Umbilical cord (tissue), 2 donors: ENCODE results near the gene PLXDC1. TPM values are rescaled to one million over a fixed set of nuclear protein-coding genes. Genes with fewer than 3 reads are reported as not detected.
"Not testable (repeated sequence)": the region's sequence is repeated elsewhere in the genome, so short reads cannot be mapped to it uniquely, and the experiment has no call there.

Source experiments
- DNase-seq: peaks from one replicate; pipeline ENCODE4 v3.0.0-alpha.2; 2015; ENCODE audit warnings: low spot score
- total RNA-seq: library from RNA; depleted of rRNA; stranded (reverse); fragments of >200 nt; gene quantifications from one replicate; pipeline ENCODE4 v1.2.3, GENCODE V29; 2014; ENCODE audit warnings: low replicate concordance; ENCODE audit not compliant: insufficient read depth

Gene PLXDC1
- total RNA-seq, 1 donor from 2014 or later: 9.9 TPM

DNA sequence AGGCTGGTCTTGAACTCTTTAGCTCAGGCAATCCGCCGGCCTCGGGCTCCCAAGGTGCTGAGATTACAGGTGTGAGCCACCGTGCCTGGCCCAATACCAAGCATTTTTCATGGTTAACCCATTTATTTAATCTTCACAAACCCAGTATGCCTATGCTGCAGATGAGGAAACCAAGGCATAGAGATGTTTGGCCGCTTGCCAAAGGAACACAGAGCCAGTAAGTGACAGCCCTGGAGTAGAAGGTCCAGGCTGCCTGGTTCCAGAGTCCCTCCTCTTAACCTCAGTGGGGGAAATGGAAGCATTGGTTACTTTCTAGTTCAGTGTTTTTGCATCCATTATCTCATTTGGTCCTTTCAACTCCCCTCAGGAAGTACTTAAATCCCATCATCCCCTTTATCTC is 29.9 kb upstream of the PLXDC1 start:
- DNase-seq: no peak

DNA sequence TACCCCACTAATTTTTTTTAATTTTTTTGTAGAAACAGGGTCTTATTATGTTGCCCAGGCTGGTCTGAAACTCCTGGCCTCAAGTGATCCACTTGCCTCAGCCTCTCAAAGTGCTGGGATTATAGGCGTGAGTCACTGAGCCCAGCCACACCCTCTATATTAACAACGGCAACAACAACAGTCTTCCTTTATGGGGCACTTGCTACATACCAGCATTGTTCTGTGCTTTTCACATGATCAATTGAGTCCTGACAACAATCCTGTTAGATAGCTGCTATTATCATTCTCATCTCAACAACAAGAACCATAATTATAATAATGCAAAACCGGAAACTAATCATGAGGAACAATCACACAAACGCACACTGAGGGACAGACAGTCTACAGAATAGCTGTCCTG is 27.1 kb upstream of the PLXDC1 start:
- DNase-seq: no peak

DNA sequence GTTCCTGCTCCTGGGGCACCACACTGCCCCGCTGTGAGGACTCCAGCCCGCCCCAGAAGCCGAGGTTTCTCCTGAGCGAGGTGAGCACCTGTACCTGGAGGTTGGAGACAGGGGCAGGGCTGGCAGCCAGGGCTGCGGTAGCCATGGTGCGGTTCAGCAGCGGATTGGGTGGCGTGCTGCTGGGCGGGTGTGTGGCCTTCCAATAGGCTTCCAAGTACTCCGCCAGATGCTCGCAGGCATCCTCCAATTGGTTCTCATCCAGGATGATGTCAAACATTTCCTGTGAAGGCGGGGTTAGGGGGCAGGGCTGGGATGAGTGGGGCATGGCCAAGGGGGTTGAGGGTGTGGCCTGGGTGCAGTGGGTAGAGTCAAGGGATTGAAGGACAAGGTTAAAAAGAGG is 25.8 kb upstream of the PLXDC1 start:
- DNase-seq: peak; percentile 45

DNA sequence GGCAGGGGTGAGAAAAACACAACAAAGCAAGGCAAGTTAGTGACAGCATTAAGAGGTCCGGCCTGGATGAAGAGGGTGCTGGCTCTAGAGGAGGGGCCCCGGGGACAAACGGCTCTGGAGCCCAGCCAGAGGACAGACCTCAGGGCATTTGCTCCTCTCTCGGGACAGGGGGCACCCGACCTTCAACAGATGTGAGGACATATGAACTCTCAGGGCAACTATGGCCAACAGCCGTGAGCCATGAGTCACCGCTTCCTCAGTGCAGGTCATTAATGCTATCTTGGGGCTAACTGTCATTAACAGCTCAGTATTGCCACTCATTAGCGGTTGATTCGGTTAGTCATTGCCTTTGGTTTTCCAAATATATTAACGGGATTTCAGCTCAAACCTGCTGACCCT is 24.3 kb upstream of the PLXDC1 start:
- DNase-seq: no peak

DNA sequence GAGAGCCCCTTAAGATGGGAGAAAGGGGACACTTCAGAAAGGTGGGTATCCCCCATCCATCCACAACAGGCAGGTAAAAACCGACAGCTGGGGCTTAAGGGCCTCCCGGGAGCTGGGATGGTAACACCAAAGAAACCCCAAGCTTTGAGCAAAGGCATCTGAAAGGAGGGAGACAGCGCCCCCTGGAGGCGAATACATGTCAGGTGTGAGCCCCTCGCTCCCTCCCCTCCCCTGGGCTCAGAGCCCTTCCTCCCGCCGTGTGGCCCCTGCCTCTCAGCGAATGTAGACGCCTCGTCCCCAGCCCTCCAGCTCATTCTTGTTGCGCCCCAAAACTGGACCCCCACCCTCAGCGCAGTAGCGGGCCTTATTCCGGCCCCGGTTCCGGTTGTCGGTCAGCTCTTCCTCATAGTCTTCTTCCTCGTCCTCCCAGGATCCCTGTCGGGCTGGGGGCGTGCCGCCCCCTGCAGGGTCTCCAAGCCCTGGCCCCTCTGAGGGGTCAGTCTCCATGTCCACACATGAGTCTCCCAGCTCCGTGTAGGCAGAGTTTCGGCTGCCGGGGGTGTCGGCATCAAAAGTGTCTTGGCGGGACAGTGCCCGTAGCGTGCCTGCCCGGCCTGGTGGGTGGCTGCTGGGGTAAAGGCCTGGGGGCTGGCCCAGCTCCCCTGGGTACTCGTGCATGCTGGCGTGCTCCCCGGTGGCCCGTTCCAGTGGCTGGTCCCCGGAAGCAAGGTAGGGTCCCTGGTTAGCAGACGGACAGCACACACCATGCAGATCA is 23.7 kb upstream of the PLXDC1 start:
- DNase-seq: peak; percentile 71

DNA sequence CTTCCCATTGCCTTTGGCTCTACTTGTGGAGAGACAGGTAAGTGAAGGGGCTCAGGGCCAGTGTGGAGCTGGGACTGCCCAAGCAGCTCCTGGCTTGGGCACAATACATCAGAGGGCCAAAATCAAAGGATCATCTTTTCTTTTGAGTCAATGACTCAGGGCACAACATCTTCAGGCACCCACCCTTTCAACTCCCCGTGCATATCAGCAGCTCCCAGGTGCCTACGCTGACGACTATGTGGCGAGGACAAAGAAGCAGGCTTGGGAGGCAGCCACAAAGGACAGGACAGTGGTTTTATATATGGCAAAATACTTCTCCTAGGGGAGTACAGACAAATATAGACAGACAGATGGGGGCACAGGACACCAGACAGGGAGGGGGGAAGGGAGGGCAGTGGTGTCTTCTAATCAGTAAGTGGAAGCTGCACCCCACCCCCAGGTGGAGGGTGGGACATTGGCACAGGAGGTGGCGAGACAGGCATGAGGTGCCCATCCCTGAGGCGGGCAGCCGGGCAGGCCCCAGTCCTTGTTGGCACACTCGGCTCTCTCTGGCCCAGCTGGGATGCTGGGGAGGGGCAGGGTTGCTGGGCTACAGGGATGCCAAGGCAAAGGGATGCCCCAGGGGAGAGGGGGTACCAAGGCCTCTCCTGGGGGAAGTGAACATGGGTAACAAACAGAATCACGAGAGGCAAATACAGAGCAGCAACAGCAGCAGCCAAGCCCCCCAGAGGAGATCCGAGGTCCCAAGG is 22.3 kb upstream of the PLXDC1 start:
- DNase-seq: no peak

DNA sequence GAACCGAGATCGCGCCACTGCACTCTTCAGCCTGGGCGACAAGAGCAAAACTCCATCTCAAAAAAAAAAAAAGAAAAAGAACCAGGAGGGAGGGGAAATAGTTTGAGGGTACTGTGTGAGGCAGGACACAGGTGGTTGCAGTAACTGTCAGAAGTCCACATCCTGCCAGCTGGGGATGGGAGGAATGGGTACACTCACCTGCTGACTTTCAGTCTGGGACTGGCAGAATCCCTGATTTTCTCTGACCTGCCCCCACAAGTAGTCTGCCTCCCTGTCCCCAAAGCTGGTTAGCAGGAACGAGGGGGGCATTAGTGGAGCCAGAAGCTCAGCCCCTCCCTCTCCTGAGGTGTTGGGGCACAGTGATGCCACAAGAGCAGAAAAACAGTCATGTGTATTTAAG is 21.6 kb upstream of the PLXDC1 start:
- DNase-seq: no peak

DNA sequence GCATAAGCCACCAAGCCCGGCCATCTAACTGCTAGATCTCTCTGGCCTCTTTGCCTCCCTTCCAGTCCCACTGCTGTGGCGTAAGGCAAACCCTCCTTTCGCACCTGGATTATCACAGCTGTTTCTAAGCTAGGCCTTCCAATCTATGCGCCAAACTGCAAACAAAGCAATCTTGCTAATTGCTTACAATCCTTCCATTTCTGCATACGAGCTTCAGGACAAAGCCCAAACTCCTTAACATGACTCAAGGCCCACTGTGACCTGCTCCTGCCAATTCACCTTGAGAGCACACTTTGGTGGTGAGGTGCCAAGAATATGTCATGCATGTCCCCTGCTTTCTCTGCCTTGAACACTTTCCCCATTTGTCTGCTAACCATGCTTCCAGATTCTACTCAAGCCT is 20.5 kb upstream of the PLXDC1 start:
- no peak for DNase-seq

DNA sequence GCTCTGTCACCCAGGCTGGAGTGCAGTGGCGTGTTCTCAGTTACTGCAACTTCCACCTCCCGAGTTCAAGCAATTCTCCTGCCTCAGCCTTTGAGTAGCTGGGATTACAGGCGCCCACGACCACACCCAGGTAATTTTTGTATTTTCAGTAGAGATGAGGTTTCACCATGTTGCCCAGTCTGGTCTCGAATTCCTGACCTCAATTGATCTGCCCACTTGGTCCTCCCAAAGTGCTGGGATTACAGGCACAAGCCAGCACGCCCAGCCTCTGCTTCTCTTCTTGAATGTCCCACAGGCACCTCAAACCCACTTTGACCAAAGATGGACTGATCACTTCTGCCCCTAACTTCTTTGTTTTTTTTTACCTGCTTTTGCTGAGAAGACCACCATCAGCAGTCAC is 19.1 kb upstream of the PLXDC1 start:
- no peak for DNase-seq

DNA sequence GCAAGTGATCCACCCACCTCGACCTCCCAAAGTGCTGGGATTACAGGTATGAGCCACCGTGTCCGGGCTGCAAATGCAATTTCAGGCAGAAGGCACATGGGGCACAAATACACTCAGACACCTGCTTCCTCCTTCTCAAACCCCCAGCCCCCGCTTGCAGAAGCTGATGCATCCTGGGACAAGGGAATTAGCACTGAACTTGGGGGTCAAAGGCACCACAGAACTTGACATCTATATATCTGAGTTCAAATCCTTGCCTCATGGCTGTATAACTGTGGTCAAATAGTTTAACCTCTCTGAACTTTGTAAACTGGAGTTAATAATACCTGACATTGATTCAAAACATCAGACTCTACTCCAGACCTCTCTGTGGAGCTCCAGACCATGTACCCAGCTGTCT is 18.7 kb upstream of the PLXDC1 start:
- DNase-seq: no peak

DNA sequence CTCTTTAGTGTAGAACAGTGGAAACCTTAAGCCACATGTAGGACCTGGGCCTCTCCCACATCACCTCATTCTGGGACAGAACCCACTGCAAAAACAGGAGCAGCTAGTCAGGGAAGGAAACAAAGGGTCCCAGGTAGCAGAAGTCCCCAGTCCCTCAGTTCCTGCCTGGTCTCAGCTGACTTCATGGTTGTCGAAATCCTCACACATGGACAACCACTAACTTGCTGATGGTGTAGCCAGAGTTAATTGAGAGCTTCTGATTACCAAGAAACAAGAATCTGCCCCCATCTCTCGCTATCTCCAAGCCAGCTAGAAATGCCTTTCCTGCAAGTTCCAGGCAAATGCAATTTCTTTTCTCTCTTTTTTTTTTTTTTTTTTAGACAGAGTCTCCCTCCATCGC is 18.1 kb upstream of the PLXDC1 start:
- no peak for DNase-seq

DNA sequence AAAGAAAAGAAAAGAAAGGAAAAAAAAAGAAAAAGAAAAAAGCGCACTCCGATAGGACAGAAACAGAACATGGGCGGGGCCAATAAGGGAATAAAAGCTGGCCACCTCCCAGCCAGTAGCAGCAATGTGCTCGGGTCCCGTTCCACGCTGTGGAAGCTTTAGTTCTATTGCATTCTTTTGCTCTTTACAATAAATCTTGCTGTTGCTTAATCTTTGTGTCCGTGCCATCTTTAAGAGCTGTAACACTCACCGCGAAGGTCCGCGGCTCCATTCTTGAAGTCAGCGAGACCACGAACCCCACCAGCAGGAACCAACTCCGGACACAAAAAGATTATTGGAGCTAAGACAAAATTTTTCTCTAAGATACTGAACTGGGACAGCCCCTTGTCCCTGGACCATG is 17.7 kb upstream of the PLXDC1 start:
- DNase-seq: no peak

DNA sequence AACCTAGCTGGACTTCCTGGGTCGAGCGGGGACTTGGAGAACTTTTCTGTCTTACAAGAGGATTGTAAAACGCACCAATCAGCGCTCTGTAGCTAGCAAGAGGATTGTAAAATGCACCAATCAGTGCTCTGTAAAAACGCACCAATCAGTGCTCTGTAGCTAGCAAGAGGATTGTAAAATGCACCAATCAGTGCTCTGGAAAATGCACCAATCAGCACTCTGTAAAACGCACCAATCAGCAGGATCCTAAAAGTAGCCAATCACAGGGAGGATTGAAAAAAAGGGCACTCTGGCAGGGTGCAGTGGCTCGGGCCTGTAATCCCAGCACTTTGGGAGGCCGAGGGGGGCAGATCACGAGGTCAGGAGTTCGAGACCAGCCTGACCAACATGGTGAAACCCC is 17.1 kb upstream of the PLXDC1 start:
- DNase-seq: not testable (repeated sequence)

DNA sequence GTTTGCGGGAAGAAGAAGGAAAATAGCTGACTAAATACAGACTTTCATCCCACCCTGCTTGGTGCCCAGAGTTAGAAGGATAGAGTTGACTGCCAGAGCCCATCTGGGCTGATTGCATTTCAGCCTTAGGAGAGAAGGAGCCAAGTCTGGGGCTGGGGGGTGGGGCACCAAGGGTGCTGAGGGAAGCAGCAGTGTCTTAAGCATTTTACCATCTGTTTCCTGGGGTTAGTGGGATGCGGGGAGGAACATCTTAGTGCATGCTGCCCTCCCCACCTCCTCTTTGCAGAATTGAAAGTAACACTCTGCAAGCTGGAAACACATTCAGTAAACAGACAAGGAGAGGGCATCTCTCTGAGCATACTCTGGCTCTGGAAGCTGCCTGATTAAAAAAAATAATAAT is 16.0 kb upstream of the PLXDC1 start:
- DNase-seq: peak; percentile 80

DNA sequence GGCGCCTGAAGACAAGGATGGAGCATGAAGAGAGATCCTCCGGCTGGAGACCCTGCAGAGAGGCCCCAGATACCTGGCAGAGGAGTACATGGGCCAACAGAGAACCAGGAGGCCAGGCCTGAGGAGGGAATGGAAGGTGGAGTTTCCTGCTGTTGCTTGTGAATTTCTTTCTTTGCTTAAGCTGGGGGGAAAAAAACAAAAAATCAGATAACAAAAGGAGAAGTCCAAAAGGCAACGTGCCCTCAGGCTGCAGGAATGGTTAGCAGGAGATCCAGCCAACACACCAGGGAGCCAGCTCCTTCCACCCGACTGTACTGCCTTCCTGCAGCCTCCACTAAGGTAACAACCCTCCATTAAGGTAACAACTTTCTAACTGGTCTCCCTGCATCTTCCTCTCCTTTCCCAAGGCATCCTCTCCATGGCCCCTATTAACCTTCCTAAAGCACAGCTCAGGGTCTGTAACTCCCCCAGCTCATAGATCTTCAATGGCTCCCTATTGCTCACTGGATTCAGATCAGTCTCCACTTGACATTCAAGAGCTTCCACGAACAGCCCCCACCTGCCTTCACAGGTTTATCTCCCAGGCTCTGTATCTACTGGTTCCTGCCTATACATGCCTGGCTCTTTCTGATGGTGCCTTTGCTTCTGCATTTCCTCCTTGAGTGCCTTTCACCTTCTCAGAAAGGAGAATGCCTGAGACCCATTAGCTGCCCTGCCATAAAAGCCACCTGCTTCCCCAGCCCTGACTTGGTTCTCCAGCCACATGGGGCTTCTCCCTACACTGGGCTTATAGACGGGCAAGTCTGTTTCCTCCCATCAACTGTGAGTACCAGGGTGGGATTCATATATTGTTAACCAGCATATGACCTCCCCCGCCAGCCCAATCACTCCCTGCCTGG is 15.2 kb upstream of the PLXDC1 start:
- DNase-seq: no peak

DNA sequence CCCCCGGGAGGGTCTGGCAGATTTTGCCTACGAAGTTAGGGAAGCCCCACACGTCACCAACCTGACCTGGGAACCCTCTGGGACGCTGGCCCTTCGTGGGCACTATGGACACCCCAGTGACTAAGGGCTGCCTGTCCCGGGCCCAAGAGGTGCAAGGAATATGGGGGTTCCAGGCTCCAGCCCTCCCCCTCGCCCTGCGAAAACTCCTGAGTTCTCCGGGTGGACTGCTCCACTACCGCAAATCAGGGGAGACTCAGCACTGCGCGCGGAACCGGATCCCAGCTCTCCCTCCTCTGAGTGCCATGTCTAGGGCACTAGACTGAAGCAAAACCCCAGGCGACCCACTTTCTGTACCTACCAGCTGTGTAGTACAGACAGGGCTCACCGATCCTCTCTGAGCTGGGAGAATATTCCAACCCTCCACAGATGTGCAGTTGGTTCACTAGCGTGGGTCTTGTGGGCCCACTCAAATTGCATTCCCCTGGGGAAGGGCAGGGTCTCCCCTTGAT is 14.5 kb upstream of the PLXDC1 start, which contains the start of gene ARL5C:
ARL5C (minus strand) TSS at position 321 of the 509 bp plus-strand sequence. CDS start 401 bp downstream, outside the sequence.
- no peak for DNase-seq

DNA sequence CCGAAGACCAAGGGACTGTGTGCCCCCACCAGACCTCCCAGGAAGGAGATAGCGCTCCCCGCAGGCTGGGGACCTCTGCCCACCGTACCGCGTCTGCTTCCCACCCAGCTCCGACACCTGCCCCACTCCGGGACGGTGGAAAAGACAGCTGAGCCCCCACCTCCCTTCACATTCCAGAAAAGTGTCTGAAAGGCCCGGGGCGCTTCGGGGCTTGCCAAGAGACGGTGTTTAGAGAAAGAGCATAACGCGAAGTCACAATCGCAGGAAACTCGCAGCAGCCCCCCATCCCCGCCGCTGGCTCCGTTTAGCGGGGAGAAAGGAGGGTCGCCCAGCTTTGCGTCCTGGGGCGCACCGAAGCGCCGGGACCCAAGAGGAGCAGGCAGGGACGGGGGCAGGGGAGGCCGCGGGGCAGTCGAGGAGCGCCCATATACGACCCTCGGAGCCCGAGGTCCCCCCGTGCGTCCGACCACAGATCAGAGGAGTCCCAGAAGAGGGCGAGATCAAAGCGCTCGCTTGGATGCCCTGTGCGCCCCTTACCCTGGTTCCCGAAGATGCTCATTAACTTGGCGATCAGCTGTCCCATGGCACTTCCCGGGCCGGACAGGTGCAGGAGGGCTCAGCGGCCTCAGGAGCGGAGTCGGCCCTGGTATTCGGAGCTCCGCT is 13.9 kb upstream of the PLXDC1 start:
- no peak for DNase-seq

DNA sequence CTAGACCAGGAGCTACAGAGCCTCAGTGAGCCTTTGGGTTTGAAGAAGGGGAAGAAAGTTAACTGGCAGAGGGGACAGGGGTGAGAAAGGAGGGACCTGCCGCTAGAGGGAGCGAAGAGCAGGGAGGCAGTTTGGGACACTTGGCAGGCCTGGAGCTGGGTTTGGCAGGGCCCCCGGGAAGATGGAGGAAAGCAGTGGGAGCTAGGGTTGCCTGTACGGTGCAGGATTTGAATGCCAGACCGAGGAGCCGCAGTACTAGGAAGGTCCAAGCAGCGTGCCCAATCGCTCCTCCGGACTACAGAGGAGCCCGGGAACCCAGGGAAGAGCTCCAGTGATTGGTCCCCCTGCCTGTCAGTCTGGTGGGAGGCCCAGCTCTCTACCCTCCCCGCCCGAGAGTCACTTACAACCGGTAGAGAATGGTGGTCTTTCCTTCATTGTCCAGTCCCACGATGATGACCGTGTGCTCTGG is 13.3 kb upstream of the PLXDC1 start:
- peak; percentile 91 for DNase-seq

DNA sequence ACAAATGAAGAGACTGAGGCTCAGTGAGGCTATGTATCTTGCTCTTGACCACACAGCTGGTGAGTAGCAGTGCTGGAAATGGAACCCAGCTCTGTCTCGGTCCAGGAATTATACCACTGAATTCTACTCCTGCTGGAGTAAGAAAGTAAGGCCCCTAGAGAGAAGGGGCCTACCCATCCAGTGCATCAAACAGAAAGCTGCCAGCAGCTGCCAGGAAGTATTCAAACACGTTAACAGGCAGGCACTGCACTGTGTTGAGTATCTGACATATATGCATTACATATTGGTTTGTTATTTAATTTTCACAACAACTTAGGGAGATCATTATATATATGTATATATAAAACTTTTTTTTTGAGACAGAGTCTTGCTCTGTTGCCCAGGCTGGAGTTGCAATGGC is 10.5 kb upstream of the PLXDC1 start:
- DNase-seq: no peak

DNA sequence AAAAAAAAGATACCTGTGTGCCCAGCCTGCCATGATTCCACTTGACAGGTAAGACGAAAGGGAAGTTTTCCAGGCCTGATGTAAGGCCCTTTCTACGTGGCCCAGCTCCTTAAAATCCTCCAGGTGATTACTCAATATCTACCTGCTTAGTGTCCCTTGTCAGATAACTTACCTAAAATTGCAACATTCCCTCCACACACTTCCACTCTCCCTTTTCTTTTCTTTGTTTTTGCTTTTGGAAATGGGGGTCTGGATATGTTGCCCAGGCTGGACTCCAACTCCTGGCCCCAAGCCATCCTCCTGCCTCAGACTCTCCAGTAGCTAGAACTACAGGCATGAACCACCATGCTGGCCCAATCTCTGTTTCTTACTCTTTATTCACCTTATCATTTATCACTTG is 7.2 kb upstream of the PLXDC1 start:
- DNase-seq: no peak

DNA sequence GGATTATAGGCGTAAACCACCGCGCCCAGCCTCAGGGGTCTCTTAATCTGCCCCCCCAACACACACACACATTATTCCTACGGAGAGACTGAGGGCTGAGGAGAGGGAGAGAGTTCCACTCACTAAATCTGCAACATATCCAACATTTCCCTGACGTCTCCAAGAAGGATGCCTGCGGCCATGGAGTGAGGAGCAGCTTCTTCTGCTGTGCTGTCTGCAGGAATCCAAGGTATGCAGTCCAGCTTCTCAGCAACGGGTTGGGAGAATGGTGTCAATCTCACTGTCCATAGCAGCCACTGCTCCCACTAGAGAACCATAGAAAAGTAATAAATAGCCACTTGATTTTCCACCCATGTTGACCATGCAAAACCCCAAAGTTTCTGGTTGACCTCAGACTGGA is 5.1 kb upstream of the PLXDC1 start:
- DNase-seq: peak; percentile 50
